Cardiac muscle cell (in vitro differentiated cells and primary cell): Measurements from ENCODE around the gene LGR4. TPM values are rescaled to one million over a fixed set of nuclear protein-coding genes. Genes with fewer than 3 reads are reported as not detected.
"Not testable (repeated sequence)": the region's sequence is repeated elsewhere in the genome, so short reads cannot be mapped to it uniquely, and the experiment has no call there.

ENCODE experiments used
- DNase-seq, 2 donors: peaks; one replicate each; pipeline versions ENCODE4 v3.0.0 to v3.0.0-alpha.2; 2010 to 2017; ENCODE audit warnings: low read depth in 1 of 2, low spot score in 1 of 2
- H3K27ac ChIP-seq: fragments of 200-600 bp; sonication (generic); 2 replicates; pipeline ENCODE4 v1.5.1; 2016
- H3K27me3 ChIP-seq: fragments of 200-600 bp; sonication (generic); 2 replicates; pipeline ENCODE4 v1.6.0; 2016; ENCODE audit warnings: control low read depth
- H3K36me3 ChIP-seq: fragments of 200-600 bp; sonication (generic); 2 replicates; pipeline ENCODE4 v1.5.1; 2016; ENCODE audit warnings: control low read depth
- H3K4me1 ChIP-seq: fragments of 200-600 bp; sonication (generic); 2 replicates; pipeline ENCODE4 v1.8.1; 2017; ENCODE audit warnings: low read depth, mild to moderate bottlenecking, mixed run types
- H3K4me3 ChIP-seq: fragments of 200-600 bp; sonication (generic); 2 replicates; pipeline ENCODE4 v1.5.1; 2016; ENCODE audit warnings: mild to moderate bottlenecking
- H3K9me3 ChIP-seq: fragments of 200-600 bp; sonication (generic); 2 replicates; pipeline ENCODE4 v1.5.1; 2017; ENCODE audit warnings: low read depth, mild to moderate bottlenecking, control low read depth
- polyA plus RNA-seq: library from polyadenylated mRNA; unstranded; fragments of >200 nt; fragmentation: Nextera tagmentation; extraction: Ambion mirVana; gene quantifications from 2 replicates; pipeline ENCODE4 v1.2.1, GENCODE V29; 2016
- total RNA-seq: library from RNA; depleted of rRNA; stranded (reverse); fragments of >200 nt; gene quantifications from 2 replicates; pipeline ENCODE4 v1.2.3, GENCODE V29; 2016
- TF ChIP-seq, protein P1 (sequence below): IDR thresholded peaks from 2 replicates; pipeline ENCODE4 v1.5.1; 2012; ENCODE audit warnings: low read depth, mild to moderate bottlenecking, low read length

The LGR4 gene
- total and polyA plus RNA-seq, 2 experiments from 2014 or later, result 52.4 to 89.3 TPM

DNA sequence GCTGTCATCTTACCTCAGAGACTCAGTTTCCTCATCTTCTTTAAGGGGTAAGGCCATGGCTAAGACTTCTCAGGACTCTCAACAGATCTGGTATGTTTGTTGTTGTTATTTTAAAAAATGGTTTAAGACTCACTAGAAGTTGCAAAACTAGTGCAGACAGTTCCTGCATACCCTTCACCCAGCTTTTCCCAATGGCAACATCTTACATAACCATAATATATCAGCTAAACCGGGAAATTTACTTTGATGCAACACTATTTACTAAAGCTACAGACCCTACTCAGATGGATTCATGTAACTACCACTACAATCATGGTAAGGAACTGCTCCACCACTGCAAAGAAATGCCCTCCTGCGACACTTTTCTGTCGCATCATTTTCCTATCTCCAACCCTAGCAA is 20.4 kb downstream of the LGR4 start:
- Histone ChIP-seq H3K36me3 (no peaks in the 10 kb centered on the region), H3K27me3 (no peaks in the 10 kb centered on the region), H3K27ac (no peak overlapping the region), H3K4me1 (peaks cover 7% of the 10 kb centered on the region), H3K4me3 (no peak overlapping the region), H3K9me3 (no peaks in the 10 kb centered on the region)
- TF ChIP-seq, protein P1, sequence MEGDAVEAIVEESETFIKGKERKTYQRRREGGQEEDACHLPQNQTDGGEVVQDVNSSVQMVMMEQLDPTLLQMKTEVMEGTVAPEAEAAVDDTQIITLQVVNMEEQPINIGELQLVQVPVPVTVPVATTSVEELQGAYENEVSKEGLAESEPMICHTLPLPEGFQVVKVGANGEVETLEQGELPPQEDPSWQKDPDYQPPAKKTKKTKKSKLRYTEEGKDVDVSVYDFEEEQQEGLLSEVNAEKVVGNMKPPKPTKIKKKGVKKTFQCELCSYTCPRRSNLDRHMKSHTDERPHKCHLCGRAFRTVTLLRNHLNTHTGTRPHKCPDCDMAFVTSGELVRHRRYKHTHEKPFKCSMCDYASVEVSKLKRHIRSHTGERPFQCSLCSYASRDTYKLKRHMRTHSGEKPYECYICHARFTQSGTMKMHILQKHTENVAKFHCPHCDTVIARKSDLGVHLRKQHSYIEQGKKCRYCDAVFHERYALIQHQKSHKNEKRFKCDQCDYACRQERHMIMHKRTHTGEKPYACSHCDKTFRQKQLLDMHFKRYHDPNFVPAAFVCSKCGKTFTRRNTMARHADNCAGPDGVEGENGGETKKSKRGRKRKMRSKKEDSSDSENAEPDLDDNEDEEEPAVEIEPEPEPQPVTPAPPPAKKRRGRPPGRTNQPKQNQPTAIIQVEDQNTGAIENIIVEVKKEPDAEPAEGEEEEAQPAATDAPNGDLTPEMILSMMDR, result no peak
- DNase-seq, result no peak

DNA sequence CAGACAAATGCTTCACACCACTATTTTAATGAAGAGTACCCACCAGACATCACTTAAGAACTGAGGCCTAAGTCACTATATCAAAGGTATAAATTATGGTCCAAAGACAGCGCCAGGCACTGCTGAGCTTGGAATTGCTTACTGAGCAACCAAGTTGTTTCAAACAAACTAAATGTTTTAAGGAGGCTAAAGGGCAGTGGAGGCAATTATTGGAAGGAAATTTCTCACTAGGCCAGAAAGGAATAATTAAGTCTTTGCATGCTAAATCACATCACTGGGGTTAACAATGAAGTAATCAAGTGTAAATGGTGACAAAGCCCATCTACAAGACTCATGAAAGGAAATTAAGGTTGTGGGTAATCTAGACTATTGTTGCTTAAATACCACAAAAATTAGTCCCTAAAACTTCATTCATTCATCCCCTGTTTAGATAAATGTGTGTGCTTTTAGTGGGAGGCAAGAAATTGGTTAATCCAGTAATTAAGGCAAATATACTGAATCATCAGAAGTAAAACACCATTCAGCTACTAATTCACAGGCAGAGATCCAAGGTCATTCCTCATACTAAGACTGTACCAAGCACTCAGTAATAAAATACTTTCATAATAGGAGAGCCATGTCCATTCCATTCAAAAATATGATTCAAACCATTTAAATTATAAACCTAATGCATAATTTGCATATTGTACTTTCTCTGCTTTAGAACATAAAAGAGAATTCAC is 21.2 kb downstream of the LGR4 start:
- no peak overlapping the region for H3K4me3 ChIP-seq
- TF ChIP-seq, protein P1, result no peak
- DNase-seq, result no peak
- H3K4me1 ChIP-seq, result peaks cover 2% of the 10 kb centered on the region
- H3K36me3 ChIP-seq, result no peaks in the 10 kb centered on the region
- no peaks in the 10 kb centered on the region for H3K9me3 ChIP-seq
- no peaks in the 10 kb centered on the region for H3K27me3 ChIP-seq
- peak overlapping the region; percentile 15 for H3K27ac ChIP-seq

DNA sequence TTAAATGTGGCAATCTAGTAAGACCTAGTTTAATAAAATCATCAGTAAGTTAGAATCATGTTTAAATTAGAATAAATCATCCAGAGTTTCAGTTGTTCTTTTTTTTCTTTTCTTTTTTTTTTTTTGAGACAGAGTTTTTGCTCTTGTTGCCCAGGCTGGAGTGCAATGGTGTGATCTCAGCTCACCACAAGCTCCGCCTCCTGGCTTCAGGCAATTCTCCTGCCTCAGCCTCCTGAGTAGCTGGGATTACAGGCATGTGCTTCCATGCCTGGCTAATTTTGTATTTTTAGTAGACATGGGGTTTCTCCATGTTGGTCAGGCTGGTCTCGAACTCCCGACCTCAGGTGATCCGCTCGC is 24.4 kb downstream of the LGR4 start:
- not testable (repeated sequence) for DNase-seq, H3K27me3 ChIP-seq, H3K36me3 ChIP-seq, H3K27ac ChIP-seq, H3K4me3 ChIP-seq, H3K9me3 ChIP-seq
- peaks cover 14% of the 10 kb centered on the region for H3K4me1 ChIP-seq

DNA sequence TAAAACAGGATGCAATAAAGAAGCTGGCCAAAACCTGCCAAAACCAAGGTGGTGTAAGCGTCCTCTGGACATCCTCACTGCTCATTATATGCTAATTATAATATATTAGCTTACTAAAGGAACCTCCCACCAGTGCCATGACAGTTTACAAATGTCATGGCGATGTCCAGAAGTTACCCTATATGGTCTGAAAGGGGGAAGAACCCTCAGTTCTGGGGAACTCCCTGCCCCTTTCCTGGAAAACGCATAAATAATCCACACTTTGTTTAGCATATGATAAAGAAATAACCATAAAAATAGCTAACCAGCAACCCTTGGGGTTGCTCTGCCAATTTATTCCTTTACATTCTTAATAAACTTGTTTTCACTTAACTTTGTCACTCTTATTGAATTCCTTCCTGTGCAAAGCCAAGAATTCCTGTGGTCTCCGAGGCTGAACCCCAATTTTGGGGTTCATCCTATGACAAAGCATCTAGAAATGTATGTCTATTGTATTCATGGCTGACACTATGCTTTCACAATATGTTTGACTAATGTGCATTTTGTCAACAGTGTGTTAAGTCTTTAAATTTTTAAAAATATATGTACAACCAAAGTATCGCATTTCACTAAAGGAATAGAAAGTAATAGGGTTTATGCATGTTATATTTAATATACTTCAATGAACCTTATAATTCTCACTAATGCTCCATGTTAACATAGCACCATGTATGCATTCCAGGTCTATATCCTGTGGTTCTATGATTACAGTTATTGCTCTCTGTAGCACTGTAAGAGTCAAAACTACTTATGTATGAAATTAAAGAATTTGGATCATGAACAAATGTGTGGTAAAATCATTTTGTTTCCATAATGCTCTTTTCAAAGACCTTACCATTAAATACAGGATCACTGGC is 25.1 kb downstream of the LGR4 start:
- Histone ChIP-seq H3K27ac (no peak overlapping the region), H3K36me3 (no peaks in the 10 kb centered on the region), H3K9me3 (no peaks in the 10 kb centered on the region), H3K4me3 (no peak overlapping the region), H3K27me3 (no peaks in the 10 kb centered on the region), H3K4me1 (peaks cover 14% of the 10 kb centered on the region)
- DNase-seq, result peak in 1 of 2 donors; percentile 59
- TF ChIP-seq, protein P1, result no peak

DNA sequence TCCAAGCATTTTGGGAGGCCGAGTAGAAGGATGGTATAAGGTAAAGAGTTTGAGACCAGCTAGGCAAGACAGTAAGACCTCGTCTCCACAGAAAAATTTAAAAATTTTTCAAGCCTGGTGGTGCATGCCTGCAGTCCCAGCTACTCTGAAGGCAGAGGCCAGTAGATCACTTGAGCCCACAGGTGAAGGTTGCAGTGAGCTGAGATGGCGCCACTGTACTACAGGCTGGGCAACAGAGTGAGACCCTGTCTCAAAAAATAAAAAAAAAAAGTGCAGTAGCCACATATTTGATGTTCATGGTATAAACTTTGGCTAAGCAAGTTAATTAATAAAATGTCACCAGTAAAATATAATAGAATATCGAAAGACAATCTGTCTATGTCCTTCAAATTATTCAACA is 27.0 kb downstream of the LGR4 start:
- Histone ChIP-seq H3K27me3 (no peaks in the 10 kb centered on the region), H3K27ac (no peak overlapping the region), H3K9me3 (no peaks in the 10 kb centered on the region), H3K36me3 (no peaks in the 10 kb centered on the region), H3K4me1 (peaks cover 14% of the 10 kb centered on the region), H3K4me3 (no peak overlapping the region)
- TF ChIP-seq, protein P1, result no peak
- no peak for DNase-seq

DNA sequence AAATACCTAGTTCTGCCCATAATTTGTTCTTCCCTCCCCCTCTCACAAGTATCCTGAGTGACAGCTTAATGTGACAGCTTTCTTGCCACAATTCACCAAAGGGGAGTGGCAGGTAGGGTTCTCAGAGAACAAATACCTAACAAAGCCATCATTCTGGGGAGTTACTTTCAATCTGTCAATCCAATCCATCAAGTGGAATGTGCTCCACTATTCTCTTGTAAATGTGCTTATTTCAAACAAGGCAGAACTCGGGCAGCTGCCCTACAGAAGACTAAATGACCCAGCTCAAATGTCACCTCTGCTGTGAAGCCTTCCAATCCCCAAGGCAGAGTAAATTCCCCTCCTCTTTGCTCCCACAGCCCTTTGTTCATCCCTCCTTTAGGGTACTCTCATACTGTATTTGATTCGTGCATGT is 27.8 kb downstream of the LGR4 start:
- no peak for DNase-seq
- Histone ChIP-seq H3K9me3 (no peaks in the 10 kb centered on the region), H3K27ac (no peak overlapping the region), H3K36me3 (no peaks in the 10 kb centered on the region), H3K4me3 (no peak overlapping the region), H3K27me3 (no peaks in the 10 kb centered on the region), H3K4me1 (peaks cover 14% of the 10 kb centered on the region)
- TF ChIP-seq, protein P1, result no peak
